Tibial nerve (tissue), 4 donors: ENCODE data around the gene ZNF438. TPM values are rescaled to one million over a fixed set of nuclear protein-coding genes. Genes with fewer than 3 reads are reported as not detected.

Experiments
- DNase-seq, 2 donors: peaks; one replicate each; pipeline ENCODE4 v3.0.0-alpha.2; 2019; ENCODE audit warnings: low spot score in 2 of 2
- H3K27ac ChIP-seq, 4 donors: fragments of 200-600 bp; sonication (generic) in 3 of 4; one replicate each; pipeline ENCODE4 v1.5.1; 2017 to 2019; ENCODE audit warnings: mild to moderate bottlenecking in 1 of 4
- H3K27me3 ChIP-seq, 2 donors: fragments of 200-600 bp; sonication (generic) in 1 of 2; one replicate each; pipeline versions ENCODE4 v1.5.1 to v1.6.0; 2017 to 2019
- H3K36me3 ChIP-seq, 3 donors: fragments of 200-600 bp; sonication (generic); one replicate each; pipeline ENCODE4 v1.5.1; 2018 to 2019
- H3K4me1 ChIP-seq, 4 donors: fragments of 200-600 bp; sonication (generic) in 3 of 4; one replicate each; pipeline ENCODE4 v1.5.1; 2017 to 2019
- H3K4me3 ChIP-seq, 4 donors: fragments of 200-600 bp; sonication (generic) in 3 of 4; one replicate each; pipeline ENCODE4 v1.5.1; 2017 to 2019; ENCODE audit warnings: mild to moderate bottlenecking in 1 of 4, moderate library complexity in 1 of 4
- H3K9me3 ChIP-seq, 4 donors: fragments of 200-600 bp; sonication (generic) in 3 of 4; one replicate each; pipeline ENCODE4 v1.5.1; 2017 to 2019
- CTCF ChIP-seq, 5 experiments: fragments of 200-600 bp in 3 of 5; fragments of 450-650 bp in 2 of 5; sonication (generic) in 3 of 5; IDR thresholded peaks; one replicate each; pipeline ENCODE4 v1.5.1; 2016 to 2019; ENCODE audit warnings: antibody characterized with exemption in 5 of 5, mild to moderate bottlenecking in 3 of 5, moderate library complexity in 2 of 5
- EP300 ChIP-seq, 2 donors: sonication (generic); formaldehyde crosslinking; IDR thresholded peaks; one replicate each; pipeline ENCODE4 v1.6.1; 2017; ENCODE audit warnings: antibody characterized with exemption in 2 of 2, mild to moderate bottlenecking in 1 of 2
- POLR2A ChIP-seq, 2 donors: fragments of 450-650 bp; IDR thresholded peaks; one replicate each; pipeline ENCODE4 v1.6.1; 2017; ENCODE audit warnings: antibody characterized with exemption in 2 of 2, mild to moderate bottlenecking in 2 of 2, moderate library complexity in 2 of 2
- WGBS, 2 donors: methylation state at CpG; one replicate each; pipeline ENCODE4 v1.1.5; 2018; 5-methylcytosine and 5-hydroxymethylcytosine counted together
- total RNA-seq, 4 donors: library from RNA; depleted of rRNA; stranded (reverse); fragments of >200 nt; gene quantifications; one replicate each; pipeline ENCODE4 v1.1.0, GENCODE V29; 2016

Gene ZNF438
- total RNA-seq, 4 donors from 2014 or later: 10.8 to 26.5 (median 19.7) TPM

- Histone ChIP-seq H3K27me3 (no peaks in the 10 kb centered on the region), H3K4me3 (no peak overlapping the region), H3K4me1 (peaks cover 0 to 39% (median 16%) of the 10 kb centered on the region in 4 donors), H3K36me3 (no peaks in the 10 kb centered on the region), H3K27ac (peak overlapping the region in 3 of 4 donors; percentile 36 to 69 (median 69)), H3K9me3 (no peaks in the 10 kb centered on the region)
- TF ChIP-seq CTCF (IDR thresholded peaks at IDR 0.05): no peak
- peak in 1 of 2 donors; percentile 33 for TF ChIP-seq EP300 (IDR thresholded peaks at IDR 0.05)
- no peak for TF ChIP-seq POLR2A (IDR thresholded peaks at IDR 0.05)
- DNase-seq: no peak
- WGBS, 2 donors: 37 to 45% methylated on average over 6 of the region's 6 CpGs
These were observed 57.9 kb downstream of the ZNF438 start for GRCh38 chr10:30973737-30974136.

GRCh38 chr10:30970760-30971460 is 60.8 kb downstream of the ZNF438 start:
- 78 to 85% methylated on average over 4 of the region's 4 CpGs for WGBS, 2 donors
- DNase-seq: peak in 1 of 2 donors; percentile 55
- Histone ChIP-seq H3K4me3 (no peak overlapping the region), H3K4me1 (peaks cover 0 to 57% (median 19%) of the 10 kb centered on the region in 4 donors), H3K9me3 (no peaks in the 10 kb centered on the region), H3K27me3 (no peaks in the 10 kb centered on the region), H3K27ac (peak overlapping the region in 2 of 4 donors; percentile 60 to 80), H3K36me3 (no peaks in the 10 kb centered on the region)
- TF ChIP-seq EP300 (IDR thresholded peaks at IDR 0.05) (peak in 1 of 2 donors; percentile 70), CTCF (IDR thresholded peaks at IDR 0.05) (no peak), POLR2A (IDR thresholded peaks at IDR 0.05) (no peak)

- Histone ChIP-seq H3K4me1 (peaks cover 0 to 49% (median 13%) of the 10 kb centered on the region in 4 donors), H3K27ac (peak overlapping the region in 2 of 4 donors; percentile 60 to 80), H3K27me3 (no peaks in the 10 kb centered on the region), H3K9me3 (no peaks in the 10 kb centered on the region), H3K36me3 (no peaks in the 10 kb centered on the region), H3K4me3 (no peak overlapping the region)
- DNase-seq: no peak
- no peak for TF ChIP-seq EP300 (IDR thresholded peaks at IDR 0.05)
- no peak for TF ChIP-seq POLR2A (IDR thresholded peaks at IDR 0.05)
- no peak for TF ChIP-seq CTCF (IDR thresholded peaks at IDR 0.05)
- 73% methylated on average over 3 of the region's 3 CpGs for WGBS, 2 donors
These were observed 63.0 kb downstream of the ZNF438 start for GRCh38 chr10:30968711-30969110.

- H3K4me1 ChIP-seq: peaks cover 0 to 56% (median 15%) of the 10 kb centered on the region in 4 donors
- DNase-seq: no peak
- WGBS, 2 donors: 44 to 48% methylated on average over 6 of the region's 6 CpGs
- H3K4me3 ChIP-seq: no peak overlapping the region
- no peaks in the 10 kb centered on the region for H3K27me3 ChIP-seq
- H3K9me3 ChIP-seq: no peaks in the 10 kb centered on the region
- peak overlapping the region in 3 of 4 donors; percentile 21 to 80 (median 74) for H3K27ac ChIP-seq
- H3K36me3 ChIP-seq: no peaks in the 10 kb centered on the region
- no peak for TF ChIP-seq POLR2A (IDR thresholded peaks at IDR 0.05)
- TF ChIP-seq CTCF (IDR thresholded peaks at IDR 0.05): no peak
- peak in 1 of 2 donors; percentile 40 for TF ChIP-seq EP300 (IDR thresholded peaks at IDR 0.05)
These were observed 63.8 kb downstream of the ZNF438 start for GRCh38 chr10:30967650-30968410.
